T-helper 9 cell (primary cell): Measurements from ENCODE around the gene SPEF2.
A peak's percentile ranks its signal among the peaks of the same experiment; 100 is the strongest.
"Not testable (repeated sequence)": the region's sequence is repeated elsewhere in the genome, so short reads cannot be mapped to it uniquely, and the experiment has no call there.

ENCODE experiments used
- DNase-seq: peaks from one replicate; pipeline ENCODE4 v3.0.0-alpha.2; 2020

SPEF2 gene

GRCh38 chr5:35656721-35657120, 39.1 kb downstream of the SPEF2 start:
- DNase-seq: no peak

GRCh38 chr5:35657877-35658276, 40.2 kb downstream of the SPEF2 start:
- DNase-seq: no peak

- DNase-seq: no peak
These were observed 41.9 kb downstream of the SPEF2 start for GRCh38 chr5:35659556-35659955.

DNA sequence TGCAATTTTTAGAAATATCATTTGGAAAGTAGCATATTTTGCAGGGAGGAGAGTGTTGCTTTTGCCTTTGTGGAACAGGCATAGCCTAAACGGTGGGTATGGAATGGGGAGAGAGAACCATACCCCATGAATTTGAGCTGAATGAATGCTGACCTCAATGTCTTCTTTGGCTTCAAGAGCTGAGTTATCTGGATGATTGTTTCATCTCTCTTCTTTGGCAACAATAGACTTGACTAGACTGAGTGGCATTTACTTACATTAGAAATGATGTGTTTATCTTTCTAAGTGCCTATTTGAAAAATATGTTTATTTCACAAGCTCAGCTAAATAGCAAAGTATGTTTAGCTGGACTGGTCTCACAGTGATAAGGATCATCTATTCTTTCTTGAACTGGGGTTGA, 42.8 kb downstream of the SPEF2 start:
- no peak for DNase-seq

- DNase-seq: no peak
These were observed 46.9 kb downstream of the SPEF2 start for GRCh38 chr5:35664584-35664983.

DNA sequence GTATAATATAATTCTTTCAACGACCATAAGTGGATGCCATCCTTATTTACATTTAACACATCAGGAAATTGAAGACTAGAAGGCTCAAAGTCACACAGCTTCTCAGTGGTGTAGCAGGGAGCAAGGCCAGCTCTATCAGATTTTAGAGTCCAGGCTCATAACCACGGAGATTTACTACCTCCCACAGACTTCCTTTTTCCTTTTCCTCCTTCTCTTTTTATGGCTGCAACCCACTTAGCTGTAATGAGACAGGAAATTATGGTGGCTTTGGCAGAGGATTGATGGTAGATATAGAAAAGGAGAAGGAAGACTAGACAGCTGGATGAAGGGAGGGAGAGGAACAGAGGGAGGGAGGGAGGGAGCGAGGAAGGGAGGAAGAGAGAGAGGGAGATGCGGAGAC, 47.4 kb downstream of the SPEF2 start:
- DNase-seq: no peak

DNA sequence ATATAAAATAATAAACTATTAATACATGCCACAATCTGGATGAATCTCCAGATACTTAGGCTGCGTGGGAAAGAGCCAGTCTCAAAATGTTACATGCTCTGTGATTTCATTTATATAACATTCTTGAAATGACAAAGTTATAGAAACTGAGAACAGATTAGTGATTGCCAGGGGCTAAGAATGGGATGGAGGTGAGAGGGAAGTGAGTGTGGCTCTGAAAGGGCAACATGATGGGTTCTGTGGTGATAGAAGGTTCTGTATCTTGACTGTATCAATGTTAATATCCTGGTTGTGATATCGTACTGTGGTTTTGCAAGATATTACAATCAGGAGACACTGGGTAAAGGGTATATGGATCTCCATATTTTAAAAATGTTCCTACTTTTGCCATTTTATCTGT, 50.7 kb downstream of the SPEF2 start:
- DNase-seq: no peak

DNA sequence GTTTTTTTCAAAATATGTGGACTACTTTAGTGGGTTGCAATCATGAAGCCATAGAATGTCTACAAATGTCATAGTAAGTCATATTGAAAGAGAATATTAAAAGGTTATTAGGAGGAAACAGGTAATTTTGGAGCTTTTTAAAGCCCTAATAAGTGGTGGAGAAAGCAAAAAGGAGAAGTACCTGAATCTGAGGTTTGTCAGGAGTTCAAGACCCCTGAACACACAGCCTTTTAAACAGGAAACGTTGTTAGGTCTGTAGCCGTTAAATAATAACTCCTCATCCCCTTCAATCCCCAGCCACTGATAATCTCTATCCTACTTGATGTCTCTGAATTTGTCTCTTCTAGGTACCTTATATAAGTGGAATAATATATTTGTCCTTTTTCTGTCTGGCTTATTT, 51.1 kb downstream of the SPEF2 start:
- DNase-seq: no peak

DNA sequence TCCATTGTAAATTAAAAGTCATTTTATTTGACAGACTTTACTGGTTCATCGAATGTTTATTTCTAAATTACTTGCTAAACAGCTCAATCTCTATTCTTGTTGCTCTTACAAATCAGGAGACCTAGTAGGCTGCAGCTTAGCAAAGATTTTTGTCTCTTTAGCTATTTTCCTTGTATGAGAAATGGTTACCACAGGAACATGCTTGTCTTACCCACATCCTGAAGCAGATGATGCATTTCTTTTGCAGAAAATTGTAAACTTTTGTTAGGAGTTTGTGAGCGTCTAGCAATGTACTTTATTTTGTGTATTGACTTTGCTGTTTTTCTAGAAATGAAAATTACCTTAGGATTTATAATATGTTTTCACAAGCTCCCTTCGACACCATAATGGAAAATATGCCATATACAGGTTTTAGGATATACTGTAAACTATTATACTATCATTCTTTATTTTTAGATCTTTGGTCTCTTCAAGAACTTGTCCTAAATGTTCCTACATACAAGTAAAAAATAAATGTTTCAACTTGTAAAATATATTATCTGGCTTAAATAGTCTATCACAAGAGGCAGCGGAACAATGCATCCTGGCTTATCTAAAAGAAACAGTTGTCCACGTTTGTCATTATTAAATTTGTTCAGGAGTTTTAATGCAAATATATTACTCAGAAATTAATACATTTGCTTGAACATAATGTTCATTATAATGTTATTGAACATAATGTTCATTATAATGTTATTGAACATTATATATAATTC, 54.1 kb downstream of the SPEF2 start:
- DNase-seq: no peak

- not testable (repeated sequence) for DNase-seq
These were observed 54.6 kb downstream of the SPEF2 start for GRCh38 chr5:35672296-35672655.

DNA sequence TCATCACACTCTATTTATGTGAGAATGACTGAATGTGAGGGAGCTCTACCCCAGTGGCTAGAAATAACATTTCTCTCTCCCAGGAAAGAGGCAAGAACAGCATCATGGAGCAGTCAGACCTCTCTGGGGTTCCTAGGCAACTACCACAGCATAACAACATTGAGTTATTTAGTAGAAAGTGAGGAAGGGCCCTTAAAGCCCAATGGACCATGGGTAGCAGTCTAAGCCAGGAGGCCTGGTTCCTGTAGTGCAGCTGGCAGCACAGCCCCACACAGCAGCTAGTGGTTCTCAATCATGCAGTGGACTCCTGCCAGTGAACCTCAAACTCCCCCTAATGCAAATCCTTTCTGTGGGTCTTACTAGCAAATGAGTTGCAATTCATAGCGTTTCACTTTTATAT, 55.3 kb downstream of the SPEF2 start:
- peak; percentile 16 for DNase-seq

DNA sequence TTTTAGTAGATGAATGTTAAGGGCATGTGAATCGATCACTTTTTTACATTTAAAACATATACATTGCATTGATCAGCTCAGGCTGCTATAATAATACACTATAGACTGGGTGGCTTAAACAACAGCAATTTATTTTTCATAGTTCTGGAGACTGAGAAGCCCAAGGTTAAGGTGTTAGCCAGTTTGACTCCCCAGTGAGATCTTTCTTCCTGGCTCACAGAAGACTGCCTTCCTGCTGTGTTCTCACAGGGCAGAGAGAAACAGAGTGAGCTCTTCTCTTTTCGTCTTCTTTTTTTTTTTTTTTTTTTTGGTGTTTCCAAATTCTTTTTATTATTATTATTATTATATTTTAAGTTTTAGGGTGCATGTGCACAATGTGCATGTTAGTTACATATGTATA, 56.4 kb downstream of the SPEF2 start:
- no peak for DNase-seq

DNA sequence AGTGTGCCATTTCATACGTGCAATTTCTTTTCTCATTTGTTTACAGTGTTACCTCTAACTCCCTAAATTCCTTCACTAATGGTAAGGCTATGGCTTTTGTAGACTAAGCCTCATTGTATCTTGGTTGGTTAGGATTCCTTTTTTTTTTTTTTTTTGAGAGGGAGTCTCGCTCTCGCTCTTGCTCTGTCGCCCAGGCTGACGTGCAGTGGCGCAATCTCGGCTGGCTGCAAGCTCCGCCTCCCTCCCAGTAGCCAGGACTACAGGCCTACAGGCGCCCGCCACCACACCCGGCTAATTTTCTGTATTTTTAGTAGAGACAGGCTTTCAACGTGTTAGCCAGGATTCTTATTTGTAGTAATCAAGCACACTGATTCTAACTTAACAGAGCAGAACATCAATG, 57.7 kb downstream of the SPEF2 start:
- DNase-seq: no peak

- DNase-seq: no peak
These were observed 60.2 kb downstream of the SPEF2 start for GRCh38 chr5:35677878-35678277.

GRCh38 chr5:35678661-35679060, 61.0 kb downstream of the SPEF2 start:
- DNase-seq: no peak

- DNase-seq: no peak
These were observed 61.7 kb downstream of the SPEF2 start for GRCh38 chr5:35679357-35679756.

- no peak for DNase-seq
These were observed 64.2 kb downstream of the SPEF2 start for GRCh38 chr5:35681911-35682310.

DNA sequence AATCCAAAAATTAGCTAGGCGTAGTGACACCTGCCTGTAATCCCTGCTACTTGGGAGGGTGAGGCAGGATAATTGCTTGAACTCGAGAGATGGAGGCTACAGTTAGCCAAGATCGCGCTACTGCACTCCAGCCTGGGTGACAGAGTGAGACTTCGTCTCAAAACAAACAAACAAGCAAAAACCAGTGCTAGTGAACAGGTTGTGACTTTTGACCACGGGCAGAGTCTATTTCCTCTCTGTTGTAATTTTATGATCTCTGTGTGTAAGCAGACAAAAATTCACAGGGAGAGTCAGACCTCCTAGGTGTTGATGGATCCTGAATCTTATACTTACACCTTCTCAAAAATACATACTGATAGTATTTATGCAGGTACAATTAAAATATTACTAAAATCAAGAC, 65.8 kb downstream of the SPEF2 start:
- no peak for DNase-seq

GRCh38 chr5:35685161-35685560, 67.5 kb downstream of the SPEF2 start:
- DNase-seq: no peak

- no peak for DNase-seq
These were observed 70.3 kb downstream of the SPEF2 start for GRCh38 chr5:35687961-35688360.

GRCh38 chr5:35694481-35694880, 76.8 kb downstream of the SPEF2 start:
- DNase-seq: no peak

DNA sequence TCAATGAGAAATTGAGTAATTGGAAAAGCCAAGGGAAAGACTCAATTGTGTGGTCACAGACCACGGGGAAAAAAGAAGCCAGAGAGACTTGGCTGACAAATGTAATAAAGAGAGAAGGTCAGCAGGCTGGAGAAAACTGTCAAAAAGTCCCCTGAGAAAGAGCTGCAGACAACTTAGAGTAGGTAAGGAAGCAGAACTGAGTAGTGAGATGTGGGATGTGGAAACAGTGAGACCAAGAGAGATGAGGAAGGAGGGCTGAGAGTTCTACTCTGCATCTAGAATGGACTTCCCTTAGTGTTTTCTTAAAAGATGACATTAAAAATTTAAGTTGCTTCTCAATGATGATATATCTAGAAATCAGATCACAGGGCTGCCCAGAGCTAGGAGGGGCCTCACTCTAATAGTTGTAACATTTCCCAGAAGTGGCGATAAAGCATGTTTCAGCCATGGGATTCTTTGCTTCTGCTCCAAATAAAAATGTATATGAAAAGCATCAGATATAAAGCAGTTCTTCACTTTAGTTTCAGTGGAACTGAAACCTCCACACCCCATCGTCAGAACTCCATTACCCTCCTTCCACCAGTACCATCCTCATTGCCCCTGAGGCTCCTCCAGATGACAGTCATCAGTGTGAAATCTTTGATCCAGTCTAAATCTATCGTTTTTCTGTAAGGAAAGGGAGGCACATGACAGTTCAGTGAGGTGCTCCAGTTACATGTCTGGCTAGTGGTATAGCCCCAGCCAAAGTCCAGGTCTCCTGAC, 80.6 kb downstream of the SPEF2 start:
- no peak for DNase-seq

DNA sequence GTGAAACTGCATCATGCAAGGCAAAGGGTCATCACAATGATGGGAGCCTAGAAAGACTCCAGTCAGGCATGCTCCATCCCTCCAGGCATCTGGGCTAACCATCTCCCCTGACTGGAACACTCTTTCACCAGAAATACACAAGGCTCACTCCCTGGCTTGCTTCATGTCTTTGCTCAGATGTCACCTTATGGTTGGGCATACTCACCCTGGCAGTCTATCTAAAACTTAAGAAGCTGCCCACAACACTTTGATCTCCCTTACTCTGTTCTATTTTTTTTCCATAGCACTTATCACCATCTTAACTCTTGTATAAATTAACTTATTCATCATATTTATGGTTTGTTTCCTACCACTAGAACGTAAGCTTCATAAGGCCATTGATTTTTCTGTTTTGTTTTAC, 90.0 kb downstream of the SPEF2 start:
- no peak for DNase-seq

DNA sequence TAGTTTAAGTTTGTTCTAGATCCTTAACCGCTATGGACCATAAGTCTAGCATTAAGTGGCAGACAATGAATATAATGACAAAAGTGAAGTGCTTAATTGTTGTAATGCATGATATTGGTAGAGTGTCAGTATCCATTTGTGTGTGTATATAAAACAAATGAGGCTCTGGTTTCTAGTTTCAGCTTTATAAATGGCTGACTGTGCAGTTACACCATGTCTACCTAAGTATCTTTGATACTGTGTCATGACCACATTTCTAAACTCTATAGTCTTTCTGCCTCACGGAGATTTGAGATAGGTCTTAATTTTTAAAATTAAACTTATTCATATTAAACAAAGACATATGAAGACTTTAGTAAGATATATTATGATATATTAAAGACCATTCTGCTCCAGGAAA, 92.0 kb downstream of the SPEF2 start:
- no peak for DNase-seq

GRCh38 chr5:35717718-35718117, 100.1 kb downstream of the SPEF2 start:
- no peak for DNase-seq
